CD14-positive monocyte (primary cell): ENCODE data around the gene ARHGAP18. TPM values are rescaled to one million over a fixed set of nuclear protein-coding genes. Genes with fewer than 3 reads are reported as not detected.
A peak's percentile ranks its signal among the peaks of the same experiment; 100 is the strongest.

Source experiments
- DNase-seq, 3 donors: peaks; one replicate each; pipeline ENCODE4 v3.0.0-alpha.2; 2011 to 2022
- H2AFZ ChIP-seq: 2 replicates; pipeline ENCODE4 v1.6.0; 2012; ENCODE audit warnings: mild to moderate bottlenecking, low read depth, low read length, inconsistent platforms; ENCODE audit not compliant: insufficient read depth, poor library complexity, severe bottlenecking
- H3K27ac ChIP-seq, 2 donors: 1 replicate in 1 of 2; 2 replicates in 1 of 2; pipeline ENCODE4 v1.5.1; 2012 to 2013; ENCODE audit warnings: low read length in 2 of 2, control low read depth in 1 of 2, inconsistent platforms in 1 of 2, low read depth in 1 of 2, mild to moderate bottlenecking in 1 of 2
- H3K27me3 ChIP-seq, 2 donors: one replicate each; pipeline versions ENCODE4 v1.6.0 to v1.6.1; 2011 to 2013; ENCODE audit warnings: low read length in 2 of 2; ENCODE audit not compliant: control insufficient read depth in 2 of 2, insufficient read depth in 2 of 2
- H3K36me3 ChIP-seq, 2 donors: replicated peaks in 1 of 2; 1 replicate in 1 of 2; 2 replicates in 1 of 2; pipeline versions ENCODE4 v1.5.1 to v1.6.1; 2012 to 2013; ENCODE audit warnings: low read length in 2 of 2, control low read depth in 1 of 2, inconsistent platforms in 1 of 2, mild to moderate bottlenecking in 1 of 2; ENCODE audit not compliant: insufficient read depth in 2 of 2, control insufficient read depth in 1 of 2
- H3K4me1 ChIP-seq, 2 donors: 1 replicate in 1 of 2; 2 replicates in 1 of 2; pipeline versions ENCODE4 v1.5.1 to v1.6.1; 2012 to 2013; ENCODE audit warnings: low read length in 2 of 2, control low read depth in 1 of 2, inconsistent platforms in 1 of 2, mild to moderate bottlenecking in 1 of 2, moderate library complexity in 1 of 2; ENCODE audit not compliant: insufficient read depth in 2 of 2, control insufficient read depth in 1 of 2
- H3K4me2 ChIP-seq: replicated peaks from 2 replicates; pipeline ENCODE3; 2012; ENCODE audit warnings: low read length, moderate library complexity, mild to moderate bottlenecking; ENCODE audit not compliant: poor library complexity, severe bottlenecking; ENCODE audit errors: extremely low read depth
- H3K4me3 ChIP-seq, 3 experiments: fragments of 200-600 bp in 1 of 3; sonication (generic) in 1 of 3; replicated peaks in 1 of 3; 1 replicate in 2 of 3; 2 replicates in 1 of 3; pipeline ENCODE4 v1.5.1; 2011 to 2013; ENCODE audit warnings: low read length in 3 of 3, mild to moderate bottlenecking in 3 of 3, control low read depth in 2 of 3, low read depth in 2 of 3, inconsistent platforms in 1 of 3, moderate library complexity in 1 of 3
- H3K79me2 ChIP-seq: 2 replicates; pipeline ENCODE4 v1.6.0; 2012; ENCODE audit warnings: mild to moderate bottlenecking, control low read depth, inconsistent platforms, low read length, moderate library complexity; ENCODE audit not compliant: insufficient read depth
- H3K9ac ChIP-seq: 2 replicates; pipeline ENCODE4 v1.6.0; 2017; ENCODE audit warnings: low read length, mild to moderate bottlenecking; ENCODE audit not compliant: insufficient read depth, poor library complexity, severe bottlenecking
- H3K9me3 ChIP-seq, 2 donors: replicated peaks in 1 of 2; 1 replicate in 1 of 2; 2 replicates in 1 of 2; pipeline versions ENCODE4 v1.5.1 to v1.6.1; 2012 to 2013; ENCODE audit warnings: low read length in 2 of 2, control low read depth in 1 of 2; ENCODE audit not compliant: control insufficient read depth in 1 of 2, insufficient read depth in 1 of 2
- H4K20me1 ChIP-seq: 2 replicates; pipeline ENCODE4 v1.6.0; 2012; ENCODE audit warnings: mild to moderate bottlenecking, low read length, control low read depth, moderate library complexity; ENCODE audit not compliant: insufficient read depth
- H3K27ac Mint-ChIP-seq, 7 donors: one replicate each; pipeline ENCODE4 v1.8.0; 2020; ENCODE audit warnings: mild to moderate bottlenecking in 7 of 7, mixed read lengths in 7 of 7, moderate library complexity in 6 of 7, inconsistent platforms in 2 of 7
- H3K27me3 Mint-ChIP-seq, 3 donors: one replicate each; pipeline ENCODE4 v1.8.0; 2021 to 2022; ENCODE audit warnings: low read depth in 3 of 3, mild to moderate bottlenecking in 3 of 3, mixed read lengths in 3 of 3, moderate library complexity in 3 of 3, inconsistent platforms in 1 of 3
- H3K36me3 Mint-ChIP-seq, 2 donors: one replicate each; pipeline ENCODE4 v1.8.0; 2020; ENCODE audit warnings: mixed read lengths in 2 of 2, inconsistent platforms in 1 of 2, mild to moderate bottlenecking in 1 of 2
- H3K4me1 Mint-ChIP-seq: one replicate; pipeline ENCODE4 v1.8.0; 2020; ENCODE audit warnings: mild to moderate bottlenecking, mixed read lengths
- H3K4me3 Mint-ChIP-seq, 2 donors: one replicate each; pipeline ENCODE4 v1.8.0; 2020; ENCODE audit warnings: mild to moderate bottlenecking in 2 of 2, mixed read lengths in 2 of 2, moderate library complexity in 1 of 2
- H3K9me3 Mint-ChIP-seq, 7 donors: one replicate each; pipeline ENCODE4 v1.8.0; 2020 to 2022; ENCODE audit warnings: mixed read lengths in 7 of 7, mild to moderate bottlenecking in 6 of 7, moderate library complexity in 6 of 7, inconsistent platforms in 2 of 7
- WGBS: methylation state at CpG from one replicate; pipeline ENCODE4 v1.1.5; 2013; ENCODE audit warnings: missing lambda C conversion rate; ENCODE audit not compliant: insufficient coverage; 5-methylcytosine and 5-hydroxymethylcytosine counted together
- intact Hi-C, 2 donors: fragments of 100-400 bp; cut with micrococcal nuclease; formaldehyde crosslinking; loops; one replicate each; pipeline versions ENCODE4 v1.15.0 to v1.15.1; 2023
- polyA plus RNA-seq, 3 donors: library from polyadenylated mRNA; depleted of rRNA in 1 of 3; unstranded in 2 of 3; stranded (reverse) in 1 of 3; fragments of 300-500 nt in 2 of 3; fragments of >200 nt in 1 of 3; fragmentation: Illumina TruSeq in 2 of 3; gene quantifications; 1 replicate in 2 of 3; 2 replicates in 1 of 3; pipeline ENCODE4 v1.2.3, GENCODE V29; 2012 to 2021
- TF ChIP-seq, protein P1 (sequence below): fragments of 200-600 bp; IDR thresholded peaks from one replicate; pipeline ENCODE4 v1.8.0; 2022; ENCODE audit warnings: antibody characterized with exemption, mild to moderate bottlenecking

The ARHGAP18 gene
- polyA plus RNA-seq, 3 donors = 3.7 to 5.6 (median 3.8) TPM

DNA sequence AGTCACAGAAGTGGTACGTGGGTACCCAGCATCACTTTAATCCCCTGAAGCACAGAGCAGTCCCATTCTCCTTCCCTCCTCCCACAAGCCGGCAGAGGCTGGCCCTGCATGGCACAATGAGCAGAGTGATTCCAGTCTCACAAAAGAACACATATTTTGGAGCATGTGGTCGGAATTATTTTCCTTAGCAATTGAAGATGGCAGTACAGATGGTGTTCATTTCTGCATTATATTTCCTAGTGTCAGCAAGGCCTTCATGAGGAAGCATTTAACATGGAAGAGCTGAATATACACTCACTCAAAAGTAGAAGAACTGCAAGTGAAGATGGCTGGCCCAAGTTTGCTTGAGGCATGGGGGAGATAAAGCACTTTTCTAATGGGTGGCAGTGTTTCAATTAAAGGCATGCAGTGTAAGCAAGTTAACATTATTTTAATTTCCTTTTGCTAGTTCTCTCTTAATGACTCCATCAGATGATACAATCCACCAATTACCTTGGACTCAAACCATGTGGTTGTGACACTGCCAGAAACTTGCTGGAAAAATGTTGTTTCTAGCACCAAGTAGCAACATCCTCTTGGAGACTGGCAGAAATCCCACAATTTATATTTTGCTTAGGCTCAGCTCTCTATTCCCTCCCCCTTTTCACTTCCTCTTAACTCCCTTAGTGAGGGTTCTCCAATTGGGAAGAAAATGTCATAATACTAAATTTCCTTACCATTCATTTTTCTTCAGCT is 74.4 kb downstream of the ARHGAP18 start:
- no peaks in the 10 kb centered on the region for H3K9me3 ChIP-seq
- H3K36me3 ChIP-seq = peaks cover 10 to 52% of the 10 kb centered on the region in 2 donors
- TF ChIP-seq, protein P1, sequence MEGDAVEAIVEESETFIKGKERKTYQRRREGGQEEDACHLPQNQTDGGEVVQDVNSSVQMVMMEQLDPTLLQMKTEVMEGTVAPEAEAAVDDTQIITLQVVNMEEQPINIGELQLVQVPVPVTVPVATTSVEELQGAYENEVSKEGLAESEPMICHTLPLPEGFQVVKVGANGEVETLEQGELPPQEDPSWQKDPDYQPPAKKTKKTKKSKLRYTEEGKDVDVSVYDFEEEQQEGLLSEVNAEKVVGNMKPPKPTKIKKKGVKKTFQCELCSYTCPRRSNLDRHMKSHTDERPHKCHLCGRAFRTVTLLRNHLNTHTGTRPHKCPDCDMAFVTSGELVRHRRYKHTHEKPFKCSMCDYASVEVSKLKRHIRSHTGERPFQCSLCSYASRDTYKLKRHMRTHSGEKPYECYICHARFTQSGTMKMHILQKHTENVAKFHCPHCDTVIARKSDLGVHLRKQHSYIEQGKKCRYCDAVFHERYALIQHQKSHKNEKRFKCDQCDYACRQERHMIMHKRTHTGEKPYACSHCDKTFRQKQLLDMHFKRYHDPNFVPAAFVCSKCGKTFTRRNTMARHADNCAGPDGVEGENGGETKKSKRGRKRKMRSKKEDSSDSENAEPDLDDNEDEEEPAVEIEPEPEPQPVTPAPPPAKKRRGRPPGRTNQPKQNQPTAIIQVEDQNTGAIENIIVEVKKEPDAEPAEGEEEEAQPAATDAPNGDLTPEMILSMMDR = no peak
- intact Hi-C loops = no loop called here
- H3K79me2 ChIP-seq = no peaks in the 10 kb centered on the region
- H3K4me3 Mint-ChIP-seq = no peak overlapping the region
- DNase-seq = no peak
- no peaks in the 10 kb centered on the region for H3K9me3 Mint-ChIP-seq
- H4K20me1 ChIP-seq = no peaks in the 10 kb centered on the region
- H3K4me3 ChIP-seq = no peak overlapping the region
- no peaks in the 10 kb centered on the region for H3K27me3 Mint-ChIP-seq
- H3K9ac ChIP-seq = no peak overlapping the region
- H3K27me3 ChIP-seq = no peaks in the 10 kb centered on the region
- H3K36me3 Mint-ChIP-seq = peaks cover 48 to 57% of the 10 kb centered on the region in 2 donors
- 93% methylated on average over 2 of the region's 3 CpGs for WGBS
- no peak overlapping the region for H3K27ac ChIP-seq
- peak overlapping the region in 2 of 7 donors; percentile 15 to 72 for H3K27ac Mint-ChIP-seq
- no peaks in the 10 kb centered on the region for H3K4me1 ChIP-seq
- H3K4me2 ChIP-seq = no peak overlapping the region
- H2AFZ ChIP-seq = no peak overlapping the region
- peaks cover 2% of the 10 kb centered on the region for H3K4me1 Mint-ChIP-seq

DNA sequence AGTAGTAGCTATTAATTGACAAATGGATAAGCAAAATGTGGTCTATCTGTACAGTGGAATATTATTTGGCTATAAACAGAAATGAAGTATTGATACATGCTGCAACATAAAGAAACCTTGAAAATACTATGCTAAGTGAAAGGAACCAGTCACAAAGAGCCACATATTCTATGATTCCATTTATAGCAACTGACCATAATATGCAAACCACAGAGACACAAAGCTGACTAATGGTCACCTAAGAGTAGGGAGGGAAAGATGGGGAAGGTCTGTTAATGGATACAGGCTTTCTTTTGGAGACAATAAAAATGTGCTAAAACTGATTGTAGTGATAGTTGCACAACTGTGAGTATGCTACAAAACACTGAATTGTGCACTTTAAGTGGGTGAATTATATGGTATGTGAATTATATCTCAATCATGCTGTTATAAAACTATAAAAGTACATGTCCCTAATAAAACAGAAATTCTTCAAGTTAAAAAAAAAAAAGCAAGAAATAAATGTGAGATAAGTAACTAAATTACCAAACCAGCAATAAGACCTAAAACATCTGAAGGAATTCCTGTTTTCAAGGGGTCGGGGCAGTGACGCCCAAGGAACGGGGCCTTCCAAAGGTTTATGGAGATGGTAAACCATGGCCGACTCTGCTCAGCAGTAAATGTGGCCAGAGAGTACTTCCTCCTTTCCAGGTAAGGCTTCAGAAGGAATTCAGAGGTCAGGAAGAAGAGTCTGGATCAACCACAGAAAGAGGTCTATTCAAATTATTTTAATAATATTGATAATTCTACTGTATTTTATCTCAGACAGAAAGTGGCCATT is 75.4 kb downstream of the ARHGAP18 start:
- H3K27ac Mint-ChIP-seq = no peak overlapping the region
- Histone ChIP-seq H3K27me3 (no peaks in the 10 kb centered on the region), H2AFZ (no peak overlapping the region), H3K9me3 (no peaks in the 10 kb centered on the region), H4K20me1 (no peaks in the 10 kb centered on the region), H3K36me3 (peaks cover 10 to 56% of the 10 kb centered on the region in 2 donors), H3K27ac (no peak overlapping the region), H3K4me3 (no peak overlapping the region), H3K9ac (no peak overlapping the region), H3K4me2 (no peak overlapping the region), H3K4me1 (no peaks in the 10 kb centered on the region), H3K79me2 (no peaks in the 10 kb centered on the region)
- H3K36me3 Mint-ChIP-seq = peaks cover 48 to 57% of the 10 kb centered on the region in 2 donors
- H3K27me3 Mint-ChIP-seq = no peaks in the 10 kb centered on the region
- WGBS = 100% methylated on average over 1 of the region's 4 CpGs
- no peak overlapping the region for H3K4me3 Mint-ChIP-seq
- TF ChIP-seq, protein P1 = no peak
- intact Hi-C loops = no loop called here
- no peak for DNase-seq
- H3K9me3 Mint-ChIP-seq = no peaks in the 10 kb centered on the region
- peaks cover 2% of the 10 kb centered on the region for H3K4me1 Mint-ChIP-seq
